Measurements from ENCODE around the gene CSRP3. TPM values are rescaled to one million over a fixed set of nuclear protein-coding genes. Genes with fewer than 3 reads are reported as not detected.

CSRP3 gene
- polyA plus RNA-seq, 1 donor, result 0.67 TPM

Other genes with a start within 250 kb of the CSRP3 start
- gene MRGPRX2, start 141.3 kb downstream of the CSRP3 start, polyA plus RNA-seq, result not detected
- gene ZDHHC13, start 84.8 kb downstream of the CSRP3 start, polyA plus RNA-seq, result 22.3 TPM
- gene E2F8, start 39.0 kb upstream of the CSRP3 start, polyA plus RNA-seq, result 17.7 TPM